Renal cortex interstitium (tissue), 11 donors: ENCODE measurements around the gene ADGRE2. TPM values are rescaled to one million over a fixed set of nuclear protein-coding genes. Genes with fewer than 3 reads are reported as not detected.
"Not testable (repeated sequence)": the region's sequence is repeated elsewhere in the genome, so short reads cannot be mapped to it uniquely, and the experiment has no call there.

Source experiments
- DNase-seq, 11 donors: peaks; one replicate each; pipeline ENCODE4 v3.0.0-alpha.2; 2013; ENCODE audit warnings: low read depth in 9 of 11, low spot score in 4 of 11; ENCODE audit errors: extremely low read depth in 1 of 11
- polyA plus RNA-seq, 3 donors: library from polyadenylated mRNA; unstranded; fragments of 120-200 nt; gene quantifications; one replicate each; pipeline ENCODE4 v1.2.1, GENCODE V29; 2013; ENCODE audit not compliant: insufficient read length in 3 of 3

ADGRE2 gene
- polyA plus RNA-seq, 3 donors = 0.42 to 0.97 (median 0.64) TPM

DNA sequence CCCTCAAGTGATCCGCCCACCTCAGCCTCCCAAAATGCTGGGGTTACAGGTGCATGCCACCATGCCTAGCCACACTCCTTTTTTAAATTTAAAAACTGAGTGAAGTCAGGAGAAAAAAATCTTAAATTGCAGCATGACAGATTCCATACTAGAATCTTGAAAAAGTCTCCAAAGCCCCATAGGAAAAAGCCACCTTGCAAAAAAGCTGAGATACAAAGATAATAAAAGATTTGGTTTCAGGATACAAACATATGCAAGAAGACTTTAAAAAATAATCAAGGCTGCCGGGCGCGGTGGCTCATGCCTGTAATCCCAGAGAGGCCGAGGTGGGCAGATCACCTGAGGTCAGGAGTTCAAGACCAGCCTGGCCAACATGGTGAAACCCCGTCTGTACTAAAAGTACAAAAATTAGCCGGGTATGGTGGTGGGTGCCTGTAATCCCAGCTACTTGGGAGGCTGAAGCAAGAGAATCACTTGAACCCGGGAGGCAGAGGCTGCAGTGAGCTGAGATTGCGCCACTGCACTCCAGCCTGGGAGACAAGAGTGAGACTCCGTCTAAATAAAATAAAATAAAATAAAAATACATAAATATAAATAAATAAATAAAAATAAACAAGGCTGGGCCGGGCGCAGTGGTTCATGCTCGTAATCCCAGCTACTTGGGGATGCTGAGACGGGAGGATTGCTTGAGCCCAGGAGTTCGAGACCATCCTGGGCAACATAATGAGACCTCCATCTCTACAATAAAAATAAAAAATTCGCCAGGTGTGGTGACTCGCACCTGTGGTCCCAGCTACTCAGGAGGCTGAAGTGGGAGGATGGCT lies 3.6 kb upstream of the ADGRE2 start:
- DNase-seq = not testable (repeated sequence)

DNA sequence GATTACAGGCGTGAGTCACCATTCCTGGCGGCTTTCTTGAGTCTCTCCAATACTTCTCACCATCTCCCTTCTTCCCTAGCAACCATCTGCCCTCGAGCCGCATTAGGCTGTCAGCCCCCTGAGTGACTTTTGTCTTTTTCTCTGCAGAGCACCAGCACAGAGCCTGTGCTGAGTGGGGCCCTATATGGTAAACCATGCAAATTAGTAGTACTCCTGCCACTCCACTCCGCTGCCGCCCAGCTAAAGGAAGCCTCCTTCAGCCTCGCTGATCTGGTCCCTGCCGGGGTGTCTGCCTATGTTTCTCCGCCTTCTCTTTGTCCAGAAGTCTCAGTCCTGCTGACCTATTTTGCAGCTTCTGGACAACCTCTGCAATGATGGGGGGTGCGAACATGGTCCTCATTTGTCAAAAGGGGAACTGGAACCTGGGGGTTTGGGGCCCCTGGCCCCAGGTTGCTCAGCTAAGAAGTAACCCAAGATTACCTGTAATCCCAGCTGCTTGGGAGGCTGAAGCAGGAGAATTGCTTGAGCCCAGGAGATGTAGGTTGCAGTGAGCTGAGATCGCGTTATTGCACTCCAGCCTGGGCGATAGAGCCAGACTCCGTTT lies 2.4 kb upstream of the ADGRE2 start:
- not testable (repeated sequence) for DNase-seq

GRCh38 chr19:14779151-14779550 lies 791 bp upstream of the ADGRE2 start:
- no peak for DNase-seq

DNA sequence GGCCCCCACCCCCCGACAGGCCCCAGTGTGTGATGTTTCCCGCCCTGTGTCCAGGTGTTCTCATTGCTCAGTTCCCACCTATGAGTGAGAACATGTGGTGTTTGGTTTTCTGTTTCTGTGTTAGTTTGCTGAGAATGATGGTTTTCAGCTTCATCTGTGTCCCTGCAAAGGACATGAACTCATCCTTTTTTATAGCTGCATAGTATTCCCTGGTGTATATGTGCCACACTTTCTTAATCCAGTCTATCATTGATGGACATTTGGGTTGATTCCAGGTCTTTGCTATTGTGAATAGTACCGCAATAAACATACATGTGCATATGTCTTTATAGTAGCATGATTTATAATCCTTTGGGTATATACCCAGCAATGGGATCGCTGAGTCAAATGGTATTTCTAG lies 715 bp downstream of the ADGRE2 start:
- not testable (repeated sequence) for DNase-seq

GRCh38 chr19:14775869-14776586 lies 2.3 kb downstream of the ADGRE2 start:
- no peak for DNase-seq

- not testable (repeated sequence) for DNase-seq
Observed at GRCh38 chr19:14775326-14775725, 3.0 kb downstream of the ADGRE2 start.

GRCh38 chr19:14774373-14774772 lies 4.0 kb downstream of the ADGRE2 start:
- no peak for DNase-seq

DNA sequence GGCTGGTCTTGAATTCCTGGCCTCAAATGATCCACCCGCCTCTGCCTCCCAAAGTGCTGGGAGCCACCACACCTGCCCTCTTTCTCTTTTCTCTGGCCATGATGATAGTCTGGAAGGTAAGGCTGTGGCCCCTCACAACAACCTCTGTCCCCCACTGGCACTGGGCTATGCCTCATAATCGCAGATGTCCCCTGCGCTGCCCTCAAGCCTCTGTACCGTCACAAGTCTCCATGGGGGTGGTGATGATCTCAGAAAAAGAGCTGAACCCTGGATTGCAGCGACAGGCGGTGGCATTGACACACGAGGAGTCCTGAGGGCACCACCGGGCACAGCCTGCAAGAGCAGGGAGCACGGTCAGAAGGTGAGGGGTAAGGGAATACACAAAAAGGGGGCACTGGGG lies 4.6 kb downstream of the ADGRE2 start:
- DNase-seq = not testable (repeated sequence)

- DNase-seq = no peak
Observed at GRCh38 chr19:14772995-14773394, 5.4 kb downstream of the ADGRE2 start.

DNA sequence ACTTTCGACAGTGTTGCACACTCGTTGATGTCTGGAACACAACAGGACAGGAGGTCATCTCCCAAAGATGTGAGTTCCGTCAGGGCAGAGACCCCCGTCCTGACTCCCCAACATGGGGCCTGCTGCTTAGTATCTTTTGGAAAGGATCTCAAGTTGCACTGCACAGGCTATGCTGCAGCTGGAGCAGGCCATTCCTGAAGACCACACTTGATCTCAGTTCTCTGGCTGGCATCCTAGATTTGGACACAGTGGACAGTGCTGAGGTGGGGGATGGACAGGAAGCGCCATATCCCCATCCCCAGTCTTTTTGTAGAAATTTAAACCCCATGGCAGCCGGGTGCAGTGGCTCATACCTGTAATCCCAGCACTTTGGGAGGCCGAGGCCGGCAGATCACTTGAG lies 5.9 kb downstream of the ADGRE2 start:
- DNase-seq = no peak

DNA sequence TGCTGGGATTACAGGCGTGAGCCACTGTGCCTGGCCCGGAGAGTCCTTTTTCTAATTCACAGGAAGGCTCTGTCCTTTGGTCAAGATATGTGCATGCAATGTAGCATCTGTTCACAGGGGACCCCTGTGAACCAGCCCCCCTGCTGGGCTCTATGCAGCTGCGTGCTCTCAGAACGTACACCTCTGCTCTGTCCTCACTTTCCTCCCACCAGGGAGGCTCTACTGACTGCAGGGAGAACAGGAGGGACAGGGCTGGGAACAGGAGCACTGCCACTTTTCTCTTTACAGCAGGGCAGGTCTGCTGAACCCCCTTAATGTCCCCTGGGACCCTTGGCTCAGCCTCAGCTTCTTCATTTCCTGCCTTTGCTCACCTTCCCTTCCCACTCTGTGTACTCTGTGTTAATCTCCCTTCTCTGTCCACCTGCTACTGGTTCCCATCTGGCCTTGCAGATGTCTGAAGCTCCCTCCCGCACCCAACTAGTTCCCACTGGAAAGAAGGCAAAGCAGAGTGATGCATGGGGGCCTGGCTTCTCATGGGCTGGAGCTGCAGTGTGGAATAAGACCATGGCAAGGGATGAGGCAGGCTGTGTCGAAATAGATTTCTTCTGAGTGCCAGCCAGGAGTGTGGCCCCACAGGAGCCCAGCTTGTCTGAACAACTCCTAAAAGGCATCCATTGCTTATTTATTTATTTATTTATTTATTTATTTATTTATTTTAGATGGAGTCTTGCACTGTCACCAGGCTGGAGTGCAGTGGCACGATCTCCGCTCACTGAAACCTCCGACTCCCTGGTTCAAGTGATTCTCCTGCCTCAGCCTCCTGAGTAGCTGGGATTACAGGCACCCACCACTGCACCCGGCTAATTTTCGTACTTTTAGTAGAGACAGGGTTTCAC lies 7.2 kb downstream of the ADGRE2 start:
- DNase-seq = no peak

- no peak for DNase-seq
Observed at GRCh38 chr19:14770136-14770535, 8.2 kb downstream of the ADGRE2 start.

DNA sequence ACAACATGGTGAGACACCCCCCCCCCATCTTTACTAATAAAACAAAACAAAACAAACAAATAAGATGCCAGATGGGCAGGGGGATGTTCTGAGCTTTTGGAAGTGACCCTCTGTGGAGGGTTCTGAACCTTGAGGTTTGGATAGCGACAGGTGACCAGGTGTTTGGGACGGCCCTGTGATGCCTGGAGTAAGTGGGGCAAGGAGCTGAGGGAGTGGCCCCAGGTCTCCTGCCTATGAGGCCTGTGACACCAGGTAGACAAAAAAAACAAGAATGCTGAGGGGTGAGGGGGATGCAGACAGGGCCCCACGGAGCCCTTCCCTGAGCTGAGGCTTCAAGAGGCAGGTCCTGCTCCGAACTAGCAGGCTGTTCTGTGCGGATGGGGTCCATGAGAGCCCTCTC lies 9.2 kb downstream of the ADGRE2 start:
- no peak for DNase-seq

GRCh38 chr19:14768001-14768400 lies 10.4 kb downstream of the ADGRE2 start:
- no peak for DNase-seq

- DNase-seq = no peak
Observed at GRCh38 chr19:14767466-14767971, 10.8 kb downstream of the ADGRE2 start.

- DNase-seq = not testable (repeated sequence)
Observed at GRCh38 chr19:14765841-14766240, 12.5 kb downstream of the ADGRE2 start.

DNA sequence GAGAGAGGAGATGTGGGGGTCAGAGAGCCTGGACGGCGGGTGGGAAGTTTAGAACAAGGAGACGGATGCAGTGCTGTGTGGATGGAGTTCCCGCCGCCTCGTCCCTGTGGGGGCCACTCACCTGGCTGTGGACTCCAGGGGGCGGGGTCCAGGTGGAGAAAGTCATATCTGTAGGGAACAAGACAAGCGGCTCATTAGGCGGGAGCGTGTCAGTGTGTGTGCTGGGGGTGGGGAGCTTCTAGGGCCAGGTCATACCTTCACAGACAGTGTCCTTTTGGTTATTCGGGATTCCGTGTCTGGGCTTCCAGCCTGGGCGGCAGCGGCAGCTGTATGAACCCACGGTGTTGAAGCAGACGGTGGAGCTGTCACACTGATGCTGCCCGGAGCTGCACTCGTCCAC lies 13.0 kb downstream of the ADGRE2 start:
- DNase-seq = not testable (repeated sequence)

DNA sequence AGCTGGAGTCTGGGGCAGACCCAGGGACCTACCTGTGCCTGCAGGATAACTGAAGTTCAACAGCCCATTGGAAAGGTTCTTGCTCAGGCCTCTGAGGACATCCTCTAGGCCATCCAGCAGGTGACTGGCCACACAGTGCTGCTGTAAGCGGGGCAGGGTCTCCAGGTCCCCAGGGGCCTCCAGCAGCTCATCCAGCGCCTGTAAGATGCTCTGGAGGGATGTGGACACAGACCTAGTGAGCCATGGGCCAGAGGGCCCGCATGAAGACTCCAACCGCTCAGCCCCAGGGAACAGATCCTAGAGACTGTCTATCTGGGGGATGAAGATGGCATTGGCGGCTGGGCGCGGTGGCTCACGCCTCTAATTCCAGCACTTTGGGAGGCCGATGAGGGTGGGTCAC lies 14.0 kb downstream of the ADGRE2 start:
- DNase-seq = no peak
